GM23338 (cell line): Measurements from ENCODE around the gene RSPH1. TPM values are rescaled to one million over a fixed set of nuclear protein-coding genes. Genes with fewer than 3 reads are reported as not detected.

ENCODE experiments used
- ATAC-seq: fragments of 200-7000 bp; cut with Tn5 transposase; 3 replicates; pipeline ENCODE4 v1.9.1; 2020
- DNase-seq: peaks from one replicate; pipeline ENCODE4 v3.0.0-alpha.2; 2015; ENCODE audit warnings: low spot score
- H2AFZ ChIP-seq: fragments of 200-600 bp; sonication (generic); 2 replicates; pipeline ENCODE4 v1.8.0; 2016; ENCODE audit warnings: antibody characterized with exemption, mild to moderate bottlenecking, moderate library complexity
- H3F3A ChIP-seq: fragments of 200-600 bp; sonication (generic); replicated peaks from 2 replicates; pipeline ENCODE4 v1.8.0; 2017; ENCODE audit warnings: antibody characterized with exemption, mixed run types, low read depth
- H3K27ac ChIP-seq: fragments of 200-600 bp; sonication (generic); 2 replicates; pipeline ENCODE4 v1.6.1; 2016; ENCODE audit warnings: low read depth
- H3K27me3 ChIP-seq: fragments of 200-600 bp; sonication (generic); 2 replicates; pipeline ENCODE4 v1.8.0; 2016; ENCODE audit warnings: mild to moderate bottlenecking, mixed run types, moderate library complexity; ENCODE audit not compliant: insufficient read depth
- H3K36me3 ChIP-seq: fragments of 200-600 bp; sonication (generic); 2 replicates; pipeline ENCODE4 v1.8.0; 2016; ENCODE audit warnings: mild to moderate bottlenecking; ENCODE audit not compliant: insufficient read depth
- H3K4me1 ChIP-seq: fragments of 200-600 bp; sonication (generic); 2 replicates; pipeline ENCODE4 v1.8.0; 2016; ENCODE audit warnings: mild to moderate bottlenecking, moderate library complexity; ENCODE audit not compliant: insufficient read depth
- H3K4me2 ChIP-seq: fragments of 200-600 bp; sonication (generic); 2 replicates; pipeline ENCODE4 v1.7.1; 2017; ENCODE audit warnings: mixed run types
- H3K4me3 ChIP-seq: fragments of 200-600 bp; sonication (generic); 2 replicates; pipeline ENCODE4 v1.6.1; 2016; ENCODE audit warnings: mixed run types
- H3K79me2 ChIP-seq: fragments of 200-600 bp; sonication (generic); replicated peaks from 2 replicates; pipeline ENCODE4 v1.8.0; 2017; ENCODE audit warnings: mild to moderate bottlenecking; ENCODE audit not compliant: insufficient read depth
- H3K9me2 ChIP-seq: fragments of 200-600 bp; sonication (generic); 2 replicates; pipeline ENCODE4 v1.8.0; 2017; ENCODE audit not compliant: insufficient read depth
- H4K20me1 ChIP-seq: fragments of 200-600 bp; sonication (generic); replicated peaks from 2 replicates; pipeline ENCODE4 v1.8.0; 2017; ENCODE audit warnings: mild to moderate bottlenecking; ENCODE audit not compliant: insufficient read depth
- H3K27ac Mint-ChIP-seq: 2 replicates; pipeline ENCODE4 v1.8.0; 2020; ENCODE audit warnings: inconsistent platforms, mild to moderate bottlenecking, moderate library complexity, mixed read lengths
- H3K27me3 Mint-ChIP-seq: 3 replicates; pipeline ENCODE4 v1.8.0; 2022; ENCODE audit warnings: low read depth, mild to moderate bottlenecking, moderate library complexity, mixed read lengths, inconsistent platforms; ENCODE audit not compliant: insufficient read depth, poor library complexity
- H3K36me3 Mint-ChIP-seq: 3 replicates; pipeline ENCODE4 v1.8.0; 2021; ENCODE audit warnings: low read depth, mild to moderate bottlenecking, inconsistent platforms, moderate library complexity, mixed read lengths
- H3K4me1 Mint-ChIP-seq: 3 replicates; pipeline ENCODE4 v1.8.0; 2020; ENCODE audit warnings: mild to moderate bottlenecking, inconsistent platforms, mixed read lengths
- H3K4me3 Mint-ChIP-seq: 3 replicates; pipeline ENCODE4 v1.8.0; 2021; ENCODE audit warnings: moderate library complexity, mild to moderate bottlenecking, inconsistent platforms, mixed read lengths
- H3K9me3 Mint-ChIP-seq: 3 replicates; pipeline ENCODE4 v1.8.0; 2020; ENCODE audit warnings: moderate library complexity, mild to moderate bottlenecking, inconsistent platforms, mixed read lengths
- CREB1 ChIP-seq: fragments of 250-450 bp; sonication (Bioruptor Pico); IDR thresholded peaks from 2 replicates; pipeline ENCODE4 v1.5.0; 2020; ENCODE audit warnings: low read depth, mild to moderate bottlenecking, moderate library complexity
- CTCF ChIP-seq, 2 experiments: fragments of 200-600 bp in 1 of 2; sonication (generic) in 1 of 2; conservative IDR thresholded peaks; 2 replicates each; pipeline versions ENCODE4 v1.5.1 to v1.6.1; 2016 to 2017; ENCODE audit warnings: antibody characterized with exemption in 2 of 2, low read depth in 2 of 2, mild to moderate bottlenecking in 2 of 2, moderate library complexity in 1 of 2
- ETS1 ChIP-seq: IDR thresholded peaks from 2 replicates; pipeline ENCODE4 v1.6.1; 2016; ENCODE audit warnings: antibody characterized with exemption
- EZH2 ChIP-seq: fragments of 200-600 bp; sonication (generic); IDR thresholded peaks from one replicate; pipeline ENCODE4 v1.8.0; 2017; ENCODE audit warnings: antibody characterized with exemption, mild to moderate bottlenecking, low read depth; ENCODE audit not compliant: unreplicated experiment
- EZH2phosphoT487 ChIP-seq: fragments of 200-600 bp; sonication (generic); IDR thresholded peaks from one replicate; pipeline ENCODE4 v1.8.1; 2018; ENCODE audit warnings: antibody characterized with exemption; ENCODE audit not compliant: unreplicated experiment
- JUNB ChIP-seq: IDR thresholded peaks from one replicate; pipeline ENCODE4 v1.6.1; 2016; ENCODE audit warnings: antibody characterized with exemption; ENCODE audit not compliant: unreplicated experiment
- NANOG ChIP-seq: IDR thresholded peaks from 2 replicates; pipeline ENCODE4 v1.6.1; 2016; ENCODE audit warnings: antibody characterized with exemption, borderline replicate concordance
- POLR2AphosphoS5 ChIP-seq: IDR thresholded peaks from 2 replicates; pipeline ENCODE4 v1.6.1; 2016; ENCODE audit warnings: antibody characterized with exemption, low read depth
- STAT1 ChIP-seq: IDR thresholded peaks from one replicate; pipeline ENCODE4 v1.6.1; 2016; ENCODE audit warnings: antibody characterized with exemption; ENCODE audit not compliant: unreplicated experiment
- ZNF331 ChIP-seq: fragments of 250-450 bp; sonication (Bioruptor Pico); IDR thresholded peaks from 2 replicates; pipeline ENCODE4 v1.5.0; 2020; ENCODE audit warnings: low read depth, mild to moderate bottlenecking, moderate library complexity
- ZNF462 ChIP-seq: fragments of 250-450 bp; sonication (Bioruptor Pico); IDR thresholded peaks from 2 replicates; pipeline ENCODE4 v1.5.0; 2020; ENCODE audit warnings: mild to moderate bottlenecking, moderate library complexity
- polyA plus RNA-seq: library from polyadenylated mRNA; unstranded; fragments of >200 nt; fragmentation: Nextera tagmentation; extraction: Ambion mirVana; gene quantifications from 2 replicates; pipeline ENCODE4 v1.2.1, GENCODE V29; 2016
- total RNA-seq: library from RNA; depleted of rRNA; stranded (reverse); fragments of >200 nt; shearing (Covaris generic); gene quantifications from 2 replicates; pipeline ENCODE4 v1.2.3, GENCODE V29; 2014
- TF ChIP-seq, protein P1 (sequence below): IDR thresholded peaks from one replicate; pipeline ENCODE4 v1.6.1; 2018; ENCODE audit warnings: antibody characterized with exemption; ENCODE audit not compliant: unreplicated experiment

Gene RSPH1
- total and polyA plus RNA-seq, 2 experiments from 2014 or later, result 0.23 TPM; not detected in 1

DNA sequence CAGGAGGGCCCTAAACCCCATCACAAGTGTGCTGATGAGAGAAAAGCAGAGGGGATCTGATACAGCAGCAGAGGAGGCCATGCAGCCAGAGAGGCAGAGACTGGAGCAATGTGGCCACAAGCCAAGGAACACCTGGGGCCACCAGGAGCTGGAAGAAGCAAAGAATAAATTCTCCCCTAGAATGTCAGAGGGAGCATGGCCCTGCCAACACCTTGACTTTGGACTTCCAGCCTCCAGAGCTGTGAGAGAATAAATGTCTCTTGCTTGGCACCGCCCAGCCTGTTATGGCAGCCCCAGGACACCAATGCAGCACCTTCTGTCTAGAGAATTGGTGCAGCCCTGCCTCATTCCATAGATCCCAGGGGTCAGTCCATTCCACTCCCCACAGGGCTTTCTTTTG lies 67.0 kb downstream of the RSPH1 start (continued):
- no peak for TF ChIP-seq ZNF462

DNA sequence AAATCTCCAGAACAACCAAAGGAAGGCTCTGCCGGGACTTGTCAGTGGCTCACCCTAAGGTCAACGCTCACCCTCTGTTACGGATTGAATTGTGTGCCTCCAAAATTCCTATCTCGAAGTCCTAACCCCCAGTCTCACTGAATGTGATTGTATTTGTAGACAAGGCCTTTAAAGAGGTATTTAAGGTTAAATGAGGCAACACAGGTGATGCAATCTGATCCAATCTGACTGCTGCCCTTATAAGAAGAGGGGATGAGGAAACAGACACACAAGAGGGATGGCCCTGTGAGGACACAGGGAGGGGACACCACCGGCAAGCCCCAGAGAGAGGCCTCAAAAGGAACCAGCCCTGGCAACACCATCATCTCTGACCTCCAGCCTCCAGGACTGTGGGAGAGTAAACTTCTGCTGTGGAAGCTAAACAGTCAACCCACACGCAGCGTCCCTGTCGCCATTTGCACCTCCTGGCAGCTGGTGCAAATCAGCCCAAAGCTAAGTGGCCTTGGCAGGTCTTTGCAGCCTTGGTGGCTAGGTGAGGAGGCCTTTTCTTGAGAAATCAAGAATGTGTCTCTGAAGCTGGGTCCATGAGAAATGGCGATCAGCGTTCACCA lies 68.1 kb downstream of the RSPH1 start:
- Histone ChIP-seq H3F3A (no peaks in the 10 kb centered on the region), H3K79me2 (no peaks in the 10 kb centered on the region), H4K20me1 (no peaks in the 10 kb centered on the region), H3K27ac (no peak overlapping the region), H3K4me1 (no peaks in the 10 kb centered on the region), H3K27me3 (no peaks in the 10 kb centered on the region), H3K36me3 (no peaks in the 10 kb centered on the region), H3K4me3 (no peak overlapping the region), H3K4me2 (no peak overlapping the region), H3K9me2 (no peaks in the 10 kb centered on the region), H2AFZ (no peak overlapping the region)
- DNase-seq (no peak), ATAC-seq (no peak)
- peaks cover 13% of the 10 kb centered on the region for H3K9me3 Mint-ChIP-seq
- no peaks in the 10 kb centered on the region for H3K36me3 Mint-ChIP-seq
- H3K4me1 Mint-ChIP-seq, result no peaks in the 10 kb centered on the region
- H3K27ac Mint-ChIP-seq, result no peak overlapping the region
- no peak overlapping the region for H3K4me3 Mint-ChIP-seq
- H3K27me3 Mint-ChIP-seq, result peaks cover 7% of the 10 kb centered on the region
- TF ChIP-seq JUNB, result no peak
- TF ChIP-seq, protein P1, sequence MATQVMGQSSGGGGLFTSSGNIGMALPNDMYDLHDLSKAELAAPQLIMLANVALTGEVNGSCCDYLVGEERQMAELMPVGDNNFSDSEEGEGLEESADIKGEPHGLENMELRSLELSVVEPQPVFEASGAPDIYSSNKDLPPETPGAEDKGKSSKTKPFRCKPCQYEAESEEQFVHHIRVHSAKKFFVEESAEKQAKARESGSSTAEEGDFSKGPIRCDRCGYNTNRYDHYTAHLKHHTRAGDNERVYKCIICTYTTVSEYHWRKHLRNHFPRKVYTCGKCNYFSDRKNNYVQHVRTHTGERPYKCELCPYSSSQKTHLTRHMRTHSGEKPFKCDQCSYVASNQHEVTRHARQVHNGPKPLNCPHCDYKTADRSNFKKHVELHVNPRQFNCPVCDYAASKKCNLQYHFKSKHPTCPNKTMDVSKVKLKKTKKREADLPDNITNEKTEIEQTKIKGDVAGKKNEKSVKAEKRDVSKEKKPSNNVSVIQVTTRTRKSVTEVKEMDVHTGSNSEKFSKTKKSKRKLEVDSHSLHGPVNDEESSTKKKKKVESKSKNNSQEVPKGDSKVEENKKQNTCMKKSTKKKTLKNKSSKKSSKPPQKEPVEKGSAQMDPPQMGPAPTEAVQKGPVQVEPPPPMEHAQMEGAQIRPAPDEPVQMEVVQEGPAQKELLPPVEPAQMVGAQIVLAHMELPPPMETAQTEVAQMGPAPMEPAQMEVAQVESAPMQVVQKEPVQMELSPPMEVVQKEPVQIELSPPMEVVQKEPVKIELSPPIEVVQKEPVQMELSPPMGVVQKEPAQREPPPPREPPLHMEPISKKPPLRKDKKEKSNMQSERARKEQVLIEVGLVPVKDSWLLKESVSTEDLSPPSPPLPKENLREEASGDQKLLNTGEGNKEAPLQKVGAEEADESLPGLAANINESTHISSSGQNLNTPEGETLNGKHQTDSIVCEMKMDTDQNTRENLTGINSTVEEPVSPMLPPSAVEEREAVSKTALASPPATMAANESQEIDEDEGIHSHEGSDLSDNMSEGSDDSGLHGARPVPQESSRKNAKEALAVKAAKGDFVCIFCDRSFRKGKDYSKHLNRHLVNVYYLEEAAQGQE, result no peak
- no peak for TF ChIP-seq EZH2
- TF ChIP-seq EZH2phosphoT487, result no peak
- TF ChIP-seq POLR2AphosphoS5, result no peak
- no peak for TF ChIP-seq CTCF (conservative IDR thresholded peaks at IDR 0.05; ENCODE audit: low read depth in 2 of 2)
- no peak for TF ChIP-seq STAT1
- TF ChIP-seq ETS1, result no peak
- TF ChIP-seq ZNF331 (CRISPR knock-in tag), result no peak
- no peak for TF ChIP-seq CREB1 (CRISPR knock-in tag)
- no peak for TF ChIP-seq NANOG
